HG03460 (cell line): ENCODE data around the gene NAT10.
"Not testable (repeated sequence)": the region's sequence is repeated elsewhere in the genome, so short reads cannot be mapped to it uniquely, and the experiment has no call there.

Source experiments
- ATAC-seq: cut with Tn5 transposase; IDR thresholded peaks from one replicate; pipeline ENCODE4 v1.9.1; 2021; ENCODE audit not compliant: unreplicated experiment

The NAT10 gene

GRCh38 chr11:34105079-34105956, at the start of gene NAT10:
Gene NAT10, plus strand, starts transcription at chr11:34105629. Its CDS starts 2,597 bp downstream, at chr11:34108226.
- ATAC-seq: peak; percentile 90

- no peak for ATAC-seq
These were observed 48.8 kb upstream of the NAT10 start for GRCh38 chr11:34056672-34057071.

- no peak for ATAC-seq
These were observed 42.2 kb upstream of the NAT10 start for GRCh38 chr11:34063061-34063795.

GRCh38 chr11:34064291-34064690, 41.1 kb upstream of the NAT10 start:
- ATAC-seq: no peak

GRCh38 chr11:34065505-34066203, 39.8 kb upstream of the NAT10 start:
- no peak for ATAC-seq

- ATAC-seq: not testable (repeated sequence)
These were observed 38.7 kb upstream of the NAT10 start for GRCh38 chr11:34066766-34067165.

GRCh38 chr11:34067383-34068065, 37.9 kb upstream of the NAT10 start:
- ATAC-seq: no peak

GRCh38 chr11:34068111-34068510, 37.3 kb upstream of the NAT10 start:
- ATAC-seq: no peak

- not testable (repeated sequence) for ATAC-seq
These were observed 34.1 kb upstream of the NAT10 start for GRCh38 chr11:34071306-34071705.

- no peak for ATAC-seq
These were observed 33.4 kb upstream of the NAT10 start for GRCh38 chr11:34072041-34072440.

- ATAC-seq: no peak
These were observed 32.6 kb upstream of the NAT10 start for GRCh38 chr11:34072832-34073231.

- no peak for ATAC-seq
These were observed 31.0 kb upstream of the NAT10 start for GRCh38 chr11:34074391-34074790.

GRCh38 chr11:34075178-34075820, 30.1 kb upstream of the NAT10 start:
- no peak for ATAC-seq

GRCh38 chr11:34080609-34081008, 24.8 kb upstream of the NAT10 start:
- ATAC-seq: no peak

GRCh38 chr11:34084637-34085036, 20.8 kb upstream of the NAT10 start:
- ATAC-seq: no peak

- peak; percentile 79 for ATAC-seq
These were observed 18.7 kb upstream of the NAT10 start for GRCh38 chr11:34086554-34087283.

- no peak for ATAC-seq
These were observed 13.6 kb upstream of the NAT10 start for GRCh38 chr11:34091825-34092224.

- ATAC-seq: not testable (repeated sequence)
These were observed 10.5 kb upstream of the NAT10 start for GRCh38 chr11:34094900-34095299.

GRCh38 chr11:34098813-34099212, 6.6 kb upstream of the NAT10 start:
- no peak for ATAC-seq

GRCh38 chr11:34104680-34105078, 750 bp upstream of the NAT10 start:
- no peak for ATAC-seq
